Dermis blood vessel endothelial cell (primary cell): Measurements from ENCODE around the gene ANP32B. TPM values are rescaled to one million over a fixed set of nuclear protein-coding genes. Genes with fewer than 3 reads are reported as not detected.
"Not testable (repeated sequence)": the region's sequence is repeated elsewhere in the genome, so short reads cannot be mapped to it uniquely, and the experiment has no call there.

Experiments
- DNase-seq: peaks from one replicate; pipeline ENCODE4 v3.0.0; 2010
- total RNA-seq: library from RNA; depleted of rRNA; stranded (reverse); fragments of >200 nt; gene quantifications from 2 replicates; pipeline ENCODE4 v1.2.3, GENCODE V29; 2014

ANP32B gene
- total RNA-seq, 1 donor from 2014 or later: 6.0 TPM

DNA sequence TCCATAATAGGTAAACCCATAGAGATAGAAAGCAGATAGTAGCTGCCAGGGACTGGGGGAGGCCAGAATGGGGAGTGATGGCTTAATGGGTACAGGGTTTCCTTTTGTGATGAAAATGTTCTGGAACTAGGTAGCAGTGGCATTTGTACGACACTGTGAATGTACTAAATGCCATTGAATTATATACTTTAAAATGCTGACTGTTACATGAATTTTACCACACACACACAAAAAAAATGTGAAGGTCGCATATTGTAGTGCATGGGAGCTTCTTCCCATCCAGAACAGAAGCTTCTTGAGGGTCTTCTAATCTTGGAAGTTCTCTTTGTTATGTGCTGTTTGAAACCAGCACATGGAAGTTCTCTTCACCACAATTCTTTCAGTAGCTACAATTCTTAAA, 19.9 kb upstream of the ANP32B start:
- no peak for DNase-seq

DNA sequence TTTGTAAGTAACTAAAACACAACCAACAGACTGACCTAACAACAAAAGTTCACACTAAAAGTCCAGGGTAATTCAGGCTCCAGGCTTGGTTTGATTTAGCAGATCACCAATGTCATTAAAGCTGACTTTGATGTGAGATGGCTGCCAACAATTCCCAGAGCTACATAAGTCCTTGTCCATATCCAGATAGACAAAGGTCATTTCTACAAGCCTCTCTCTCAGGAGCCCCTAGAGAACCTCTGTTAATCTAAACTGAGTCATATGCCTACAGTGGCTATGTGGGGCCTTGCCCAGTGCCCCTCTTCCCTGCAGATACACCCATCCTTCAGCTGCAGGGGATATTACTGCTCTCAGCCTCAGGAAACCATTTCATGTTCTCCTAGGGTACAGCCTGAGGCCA, 18.2 kb upstream of the ANP32B start:
- DNase-seq: no peak

DNA sequence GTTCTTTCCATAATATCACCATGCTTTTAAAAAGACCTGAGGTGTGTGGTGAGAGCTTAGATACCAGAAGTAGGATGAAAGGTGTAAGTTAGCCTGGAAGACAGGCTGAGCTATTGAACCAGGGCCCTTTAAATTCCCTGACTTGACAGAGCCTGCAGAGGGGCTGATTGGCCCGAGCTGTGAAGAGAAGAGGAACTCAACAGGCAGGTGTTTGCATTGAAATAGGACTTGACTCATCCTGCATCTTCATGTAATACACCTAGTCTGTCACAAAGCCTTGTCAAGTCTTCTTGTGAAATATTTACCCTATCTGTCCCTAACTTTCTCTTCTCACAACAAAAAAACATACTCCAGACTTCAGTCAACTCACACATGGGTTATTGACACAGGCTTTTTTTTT, 16.6 kb upstream of the ANP32B start:
- DNase-seq: no peak

DNA sequence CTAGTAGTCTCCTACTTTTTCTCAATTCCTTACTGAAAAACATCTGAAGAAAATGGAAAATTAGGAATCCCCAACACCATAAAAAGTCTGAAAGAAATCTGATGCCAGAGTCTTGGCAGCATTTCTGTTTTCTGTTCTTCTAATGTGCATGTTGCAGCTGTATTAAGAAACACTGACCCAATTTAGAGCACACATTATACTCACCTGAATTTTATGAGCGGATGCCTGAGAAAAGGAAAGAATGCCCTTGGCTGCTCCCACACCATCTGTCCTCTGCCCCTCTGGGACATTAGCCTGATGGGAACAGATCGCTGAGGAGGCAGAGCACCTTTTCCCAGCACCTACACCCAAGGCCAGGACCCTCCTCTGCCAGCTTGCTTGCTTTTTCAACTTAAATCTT, 14.1 kb upstream of the ANP32B start:
- no peak for DNase-seq

DNA sequence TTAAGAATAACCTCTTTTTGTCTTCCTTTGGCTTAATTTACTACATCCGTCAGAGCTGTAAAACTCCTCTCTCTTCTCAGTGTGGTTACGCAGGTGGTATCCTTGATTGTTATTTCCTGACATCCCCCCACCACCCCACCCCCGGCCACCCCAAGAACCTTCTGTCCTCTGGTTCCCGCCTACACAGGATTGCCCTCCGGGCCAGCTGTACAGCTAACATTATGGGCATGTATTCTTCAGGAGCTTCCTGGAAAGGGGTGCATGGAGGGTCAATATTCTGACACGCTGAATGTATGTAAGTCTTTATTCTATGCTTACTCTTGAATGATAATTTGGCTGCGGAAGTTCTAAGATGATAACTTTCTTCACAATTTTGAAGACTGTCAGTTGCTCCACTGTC, 13.0 kb upstream of the ANP32B start:
- no peak for DNase-seq

DNA sequence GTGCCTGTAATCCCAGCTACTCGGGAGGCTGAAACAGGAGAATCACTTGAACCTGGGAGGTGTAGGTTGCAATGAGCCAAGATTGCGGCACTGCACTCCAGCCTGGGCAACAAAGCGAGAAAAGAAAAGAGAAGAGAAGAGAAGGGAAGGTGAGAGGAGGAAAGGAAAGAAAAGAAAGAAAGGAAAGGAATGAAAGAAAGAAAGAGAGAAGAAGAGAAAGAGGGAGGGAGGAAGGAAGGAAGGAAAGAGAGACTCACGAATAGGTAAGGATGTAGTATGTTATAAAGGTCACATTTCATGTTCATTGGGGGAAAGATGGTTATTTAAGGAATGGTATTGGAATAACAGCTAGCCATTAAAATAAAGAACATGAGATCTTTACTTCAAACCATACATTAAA, 10.4 kb upstream of the ANP32B start:
- no peak for DNase-seq

DNA sequence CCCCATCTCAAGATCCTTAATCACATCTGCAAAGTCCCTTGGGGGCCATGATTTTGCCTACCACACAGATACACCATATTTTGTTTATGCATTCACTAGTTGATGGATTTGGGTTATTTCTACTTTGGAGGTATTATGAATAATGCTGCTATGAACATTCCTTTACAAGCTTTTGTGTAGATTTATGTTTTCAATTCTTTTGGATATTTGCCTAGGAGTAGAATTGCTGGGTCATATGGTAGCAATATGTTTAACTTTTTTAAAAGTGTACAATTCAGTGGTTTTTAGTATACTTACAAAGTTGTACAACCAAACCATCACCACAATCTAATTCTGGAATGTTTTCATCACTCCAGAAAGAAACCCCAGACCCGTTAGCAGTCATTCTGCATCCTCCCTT, 7.8 kb upstream of the ANP32B start:
- DNase-seq: no peak

DNA sequence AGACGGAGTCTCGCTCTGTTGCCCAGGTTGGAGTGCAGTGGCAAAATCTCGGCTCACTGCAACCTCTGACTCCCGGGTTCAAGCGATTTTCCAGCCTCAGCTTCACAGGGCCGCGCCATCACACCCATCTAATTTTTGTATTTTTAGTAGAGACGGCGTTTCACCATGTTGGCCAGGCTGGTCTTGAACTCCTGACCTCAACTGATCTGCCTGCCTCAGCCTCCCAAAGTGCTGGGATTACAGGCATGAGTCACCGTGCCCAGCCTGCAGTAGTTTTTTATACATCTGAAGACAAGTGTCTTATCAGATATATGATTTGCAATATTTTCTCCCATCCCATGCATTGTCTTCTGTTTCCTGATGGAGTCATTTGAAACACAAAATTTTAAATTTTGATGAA, 6.5 kb upstream of the ANP32B start:
- not testable (repeated sequence) for DNase-seq

DNA sequence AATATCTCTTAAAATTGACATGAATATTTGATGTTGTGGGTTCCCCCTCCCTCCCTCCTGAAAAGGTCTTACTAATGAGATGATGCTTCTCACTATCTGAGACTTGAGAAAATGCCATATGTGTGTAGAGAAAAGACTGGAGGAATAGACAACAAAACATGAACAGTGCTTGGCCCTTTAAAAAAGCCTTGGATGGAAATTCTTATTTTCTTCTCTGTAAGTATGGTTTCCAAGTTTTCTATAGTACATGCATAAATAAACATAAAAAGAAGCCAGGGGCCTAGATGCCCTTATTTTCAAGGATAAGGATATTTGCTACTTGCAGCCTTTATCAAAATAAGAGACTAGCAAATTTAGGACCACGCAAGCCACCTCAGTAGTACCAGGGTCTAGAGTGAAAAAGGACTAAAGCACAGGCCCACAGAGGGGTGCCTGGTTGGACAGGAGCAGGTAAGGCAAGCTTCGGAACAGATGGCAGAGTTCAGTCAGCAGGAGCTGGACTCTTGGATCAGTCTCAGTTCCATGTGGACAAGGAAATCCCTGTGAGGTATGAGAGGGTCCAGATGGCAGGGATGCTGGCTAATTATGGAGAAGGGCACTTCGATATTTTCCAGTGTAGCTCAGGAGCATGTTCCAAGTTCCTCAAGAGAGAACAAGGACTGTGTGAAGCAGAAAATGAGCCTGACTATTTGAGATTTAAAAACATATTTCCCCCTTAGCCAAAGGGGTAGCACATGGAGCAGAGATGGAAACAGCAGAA, 4.6 kb upstream of the ANP32B start:
- DNase-seq: no peak

DNA sequence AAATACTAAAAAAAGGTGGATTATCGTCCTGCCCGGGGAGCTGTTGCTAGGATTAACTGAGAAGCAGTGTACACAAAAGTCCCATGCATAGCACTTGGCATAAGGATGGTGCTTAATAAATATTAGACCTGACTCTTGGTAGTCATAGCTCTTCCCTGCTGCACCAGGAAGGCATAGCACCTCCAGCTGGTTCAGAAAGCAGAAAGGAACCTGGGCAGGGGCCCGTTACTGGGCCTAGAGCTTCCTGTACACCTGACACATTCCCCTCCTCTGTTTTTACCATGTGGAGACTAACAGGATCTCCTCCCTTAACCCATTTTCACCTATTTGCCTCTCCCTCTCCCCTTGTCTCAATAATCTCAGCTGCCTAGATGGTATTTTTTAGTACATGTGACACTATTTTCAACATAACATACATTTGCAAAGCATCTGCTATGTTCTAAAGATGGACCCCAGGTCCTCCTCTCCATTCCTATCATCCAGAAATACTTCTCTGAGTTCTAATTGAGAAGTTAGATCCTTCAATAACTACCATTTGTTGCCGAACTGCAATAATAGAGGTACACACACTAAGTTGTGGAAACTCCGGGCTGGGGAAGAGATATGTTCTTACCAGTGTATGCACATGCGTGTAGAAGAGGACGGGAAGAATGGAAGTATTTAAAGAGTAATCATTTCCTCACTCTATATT, 3.2 kb upstream of the ANP32B start:
- DNase-seq: no peak

DNA sequence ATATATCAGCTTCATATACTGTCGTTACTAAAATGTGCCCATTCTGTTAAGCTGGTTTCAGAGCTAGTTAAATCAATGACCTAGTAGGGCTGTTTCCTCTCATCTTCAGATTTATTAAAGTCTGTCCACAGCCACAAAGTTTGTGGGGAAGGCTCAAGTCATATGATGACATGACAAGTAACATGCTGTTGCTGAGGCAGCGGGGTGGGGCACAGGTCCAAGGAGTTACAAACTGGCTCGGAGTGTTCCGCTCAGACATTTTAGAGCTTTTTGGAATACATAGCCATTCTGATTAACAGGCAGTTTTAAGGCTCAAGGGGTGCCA, 2.7 kb upstream of the ANP32B start:
- DNase-seq: no peak

DNA sequence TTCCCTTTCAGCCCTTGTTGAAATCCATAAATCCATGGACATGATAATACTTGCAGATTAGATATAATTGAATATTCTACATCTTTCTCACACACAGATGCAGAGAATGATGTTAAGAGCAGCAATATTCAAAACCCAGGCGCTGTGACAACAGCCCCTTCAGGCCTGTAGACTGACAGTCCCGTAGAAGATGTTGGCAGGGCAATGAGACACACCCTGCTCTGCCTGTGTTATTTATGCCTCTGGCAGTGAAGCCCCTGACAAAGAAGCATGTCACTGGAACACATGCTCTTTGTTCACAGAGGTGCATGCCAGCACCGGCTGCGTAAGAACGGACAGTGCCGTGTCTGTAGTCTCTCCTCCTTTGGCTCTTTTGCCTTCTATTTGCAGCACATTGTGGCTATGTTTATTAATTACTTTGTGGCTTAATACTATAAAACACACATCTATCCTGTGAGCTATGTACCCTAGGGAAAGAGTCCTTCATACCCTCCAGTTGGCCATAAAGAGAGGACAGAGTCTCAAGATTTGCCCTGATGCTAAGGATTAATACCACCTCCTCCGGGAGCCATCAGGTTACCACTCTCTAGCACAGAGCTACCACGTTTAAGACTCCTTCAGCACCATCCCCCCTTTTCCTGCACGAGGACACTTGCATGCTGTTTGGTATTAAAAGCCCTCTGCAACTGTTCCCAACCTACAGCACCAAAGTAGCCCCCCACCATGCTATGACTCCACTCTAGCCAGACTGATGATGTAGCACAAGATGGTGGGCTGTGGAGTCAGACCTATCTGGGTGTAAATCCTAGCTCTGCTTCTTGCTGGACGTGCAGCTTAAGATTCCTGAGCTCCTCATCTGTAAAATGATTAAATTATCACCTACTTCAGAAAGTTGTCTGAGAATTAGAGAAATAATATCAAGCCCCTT, 2.0 kb upstream of the ANP32B start:
- no peak for DNase-seq

DNA sequence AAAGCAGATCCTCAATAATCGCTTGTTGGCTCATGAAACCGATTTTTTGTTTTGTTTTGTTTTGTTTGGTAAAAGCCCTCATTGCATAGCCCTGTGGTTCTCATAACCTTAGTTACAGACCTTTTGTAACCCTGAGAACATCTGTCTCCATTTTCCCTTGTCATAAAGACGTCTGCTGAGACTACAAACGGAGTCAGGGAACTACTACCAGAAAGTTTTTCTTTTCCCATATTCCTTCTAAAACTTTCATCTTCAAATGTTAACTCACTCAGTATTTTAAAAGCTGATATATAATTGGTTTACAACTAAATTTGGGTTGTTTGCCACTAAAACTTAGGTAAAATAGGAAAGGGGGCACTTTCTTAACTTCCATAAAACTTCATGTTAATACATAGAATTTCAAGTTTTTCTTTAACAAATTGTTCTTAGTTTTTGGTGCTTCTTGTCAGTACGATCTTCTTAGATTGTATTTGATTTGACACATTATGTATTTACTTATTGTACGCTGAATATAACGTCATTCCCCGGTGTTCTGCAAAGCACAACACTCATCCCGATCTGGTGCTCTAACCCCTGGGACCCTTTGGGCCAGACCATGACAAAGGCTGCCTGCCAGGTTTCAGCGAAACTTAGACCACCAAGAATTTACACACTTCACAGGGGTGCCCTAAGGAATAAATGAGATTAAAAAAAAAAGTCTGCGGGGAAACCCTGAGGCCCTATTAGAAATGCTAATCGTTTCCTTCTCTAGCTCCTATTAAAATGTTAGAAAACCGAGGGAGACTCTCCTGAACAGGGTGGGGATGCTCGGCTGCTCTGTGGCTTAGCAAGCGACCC, 1.1 kb upstream of the ANP32B start:
- no peak for DNase-seq

DNA sequence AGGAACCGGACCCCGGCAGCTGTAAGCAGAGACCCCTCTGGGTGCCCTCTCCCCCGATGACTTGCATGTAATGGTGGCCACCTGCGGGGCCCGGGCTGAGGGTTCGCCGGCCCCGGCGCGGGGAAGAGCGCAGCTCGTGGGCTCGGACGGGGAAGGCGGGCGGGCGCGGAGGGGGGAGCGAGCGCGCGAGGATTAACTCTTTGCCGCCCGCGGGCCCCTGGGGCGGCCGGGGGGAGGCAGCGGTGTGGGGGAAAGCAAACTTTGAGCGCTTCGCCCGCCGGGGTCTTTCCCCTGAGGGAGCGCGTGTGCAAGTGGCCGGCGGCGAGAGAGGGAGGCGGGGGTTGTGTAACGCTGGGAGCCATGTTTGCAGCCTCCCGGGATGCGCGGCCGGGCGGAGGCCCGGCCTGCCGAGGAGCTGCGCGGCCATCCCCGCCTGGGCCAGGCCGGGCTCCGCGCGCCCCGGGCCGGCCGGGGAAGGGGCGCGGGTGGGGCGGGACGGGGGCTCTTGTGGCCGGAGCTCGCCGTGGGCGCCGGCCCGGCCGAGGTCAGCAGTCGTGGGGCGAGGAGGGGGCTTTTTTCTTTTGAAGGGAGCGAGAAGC, 547 bp downstream of the ANP32B start:
- DNase-seq: peak; percentile 63

DNA sequence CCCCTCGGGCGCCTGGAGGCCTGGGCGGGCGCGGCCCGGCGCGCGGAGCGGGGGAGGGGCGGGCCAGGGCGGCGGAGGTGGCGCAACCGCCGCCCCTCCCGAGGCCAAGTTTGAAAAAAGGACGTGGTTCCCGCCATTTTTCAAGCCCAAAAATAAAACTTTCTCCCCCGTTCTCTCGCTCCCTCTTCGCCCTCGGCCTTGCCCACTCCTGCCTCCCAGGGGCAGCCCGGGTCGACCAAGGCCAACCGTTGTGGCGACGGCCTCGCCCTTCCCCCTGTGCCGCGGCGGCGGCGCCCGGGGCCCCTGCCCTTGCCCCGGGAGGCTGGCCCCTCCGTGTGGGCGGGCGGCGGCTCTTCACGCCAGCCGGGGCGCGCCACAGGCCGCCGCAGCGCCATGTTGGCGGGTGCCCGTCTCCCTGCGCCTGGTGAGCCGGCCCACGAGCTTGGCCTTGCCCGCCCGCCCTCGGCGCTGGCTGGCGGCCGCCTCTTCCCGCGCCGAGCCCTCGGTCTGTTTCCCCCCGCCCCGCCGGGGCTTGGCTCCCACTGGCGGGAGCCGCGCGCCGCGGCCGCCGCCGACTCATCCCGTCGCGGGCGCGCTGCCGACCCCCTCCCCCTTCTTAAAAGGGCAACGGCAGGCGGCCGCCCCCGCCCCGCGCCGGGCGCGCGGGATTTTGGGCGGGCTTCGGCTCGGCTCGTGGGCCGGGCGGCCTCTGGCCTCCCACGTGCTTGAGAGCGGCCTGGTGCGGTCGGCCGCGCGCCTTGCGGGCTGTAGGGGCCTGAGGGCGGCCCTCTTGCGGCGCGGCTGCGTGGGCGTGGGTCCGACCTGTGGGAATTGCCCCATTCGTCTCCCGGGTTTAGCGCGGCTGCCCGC, 1.3 kb downstream of the ANP32B start:
- DNase-seq: peak; percentile 85

DNA sequence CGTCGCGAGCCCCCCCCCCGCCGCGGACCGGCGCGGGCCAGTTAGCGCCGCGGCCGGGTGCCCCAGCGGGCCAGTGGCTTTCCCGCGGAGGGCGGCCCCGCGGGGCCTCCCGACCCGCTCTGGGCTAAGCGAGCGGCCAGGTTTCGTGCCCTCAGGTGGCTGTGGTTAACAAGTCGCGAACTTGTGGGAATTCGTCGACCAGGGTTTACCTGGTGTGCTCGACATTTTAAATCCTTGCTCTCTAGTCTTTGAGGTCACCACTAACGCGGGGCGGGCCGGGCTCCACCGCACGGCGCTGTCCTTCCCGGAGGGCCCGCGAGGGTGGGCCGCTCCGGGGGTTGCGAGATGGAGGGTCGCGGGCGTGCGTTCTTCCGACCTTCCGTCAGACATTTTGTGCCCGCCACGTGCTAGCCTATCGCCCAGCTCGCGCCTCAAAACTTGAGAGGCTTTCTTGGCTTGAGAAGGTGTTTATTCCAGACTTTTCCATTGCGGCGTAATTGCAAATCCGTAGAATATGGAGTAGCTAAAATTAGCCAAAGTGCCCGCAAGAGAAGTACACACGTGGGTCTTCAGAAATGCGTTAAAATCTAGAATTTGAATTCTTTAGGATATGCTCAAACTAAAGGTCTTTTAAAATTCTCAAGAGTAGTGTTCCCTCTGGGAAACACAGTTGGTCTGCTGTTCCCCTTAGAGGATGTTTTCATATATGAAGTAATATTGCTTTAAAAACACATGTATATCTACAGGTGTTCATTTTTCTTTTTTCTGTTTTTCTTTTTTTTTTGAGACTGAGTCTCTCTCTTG, 2.1 kb downstream of the ANP32B start:
- peak; percentile 51 for DNase-seq

DNA sequence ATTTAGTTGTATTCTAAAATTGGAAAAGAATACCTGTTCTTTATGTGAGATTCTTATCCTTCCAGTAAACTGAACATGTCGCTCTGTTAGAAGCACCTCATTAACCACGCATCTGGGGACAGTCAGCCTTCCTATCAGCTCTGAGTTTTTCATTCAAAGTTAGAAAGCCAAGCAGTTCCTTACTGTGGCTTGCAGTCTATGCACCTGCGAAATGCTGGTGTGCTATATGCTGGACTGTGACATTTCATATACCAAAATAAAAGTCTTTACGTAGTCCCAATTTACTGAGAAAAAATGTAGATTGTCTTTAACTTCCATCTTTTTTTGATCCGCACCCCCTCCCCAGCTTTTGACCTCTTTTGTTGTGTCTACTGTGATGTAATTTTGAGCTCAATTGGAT, 4.3 kb downstream of the ANP32B start:
- DNase-seq: no peak

DNA sequence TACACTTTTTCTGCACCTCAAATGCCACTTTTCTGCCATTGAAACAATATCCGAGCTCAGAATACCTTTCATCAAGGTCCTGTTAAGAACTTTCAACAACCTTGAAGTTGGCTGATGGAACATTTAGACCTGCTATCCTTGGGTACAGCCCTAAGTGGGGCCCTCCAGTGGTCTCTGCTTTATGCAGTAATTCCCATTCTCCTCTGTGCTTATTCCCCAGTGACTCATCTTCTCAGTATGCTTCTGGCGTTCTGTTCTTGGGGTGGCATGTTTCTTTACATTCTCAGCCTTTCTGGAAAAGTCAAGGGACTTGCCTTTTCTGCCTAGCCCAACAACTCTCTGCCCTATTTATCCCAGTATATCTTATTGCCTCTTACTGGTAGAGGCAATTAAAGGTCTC, 7.1 kb downstream of the ANP32B start:
- DNase-seq: peak; percentile 50

DNA sequence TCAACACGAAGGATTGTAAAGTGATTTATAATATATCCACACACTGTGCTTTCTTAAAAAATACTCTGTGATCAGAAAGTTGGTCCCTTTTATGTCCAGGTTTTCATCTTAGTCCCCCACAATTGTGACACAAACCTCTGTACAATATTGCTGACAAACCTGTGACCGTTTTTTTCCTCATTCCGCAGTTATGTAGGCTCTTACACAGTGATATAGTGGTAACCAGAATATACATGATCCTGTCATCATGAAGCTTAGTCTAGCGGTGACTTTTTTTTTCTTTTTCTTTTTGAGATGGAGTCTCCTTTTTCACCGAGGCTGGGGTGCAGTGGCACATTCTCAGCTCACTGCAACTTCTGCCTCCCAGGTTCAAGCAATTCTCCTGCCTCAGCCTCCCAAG, 8.7 kb downstream of the ANP32B start:
- no peak for DNase-seq

DNA sequence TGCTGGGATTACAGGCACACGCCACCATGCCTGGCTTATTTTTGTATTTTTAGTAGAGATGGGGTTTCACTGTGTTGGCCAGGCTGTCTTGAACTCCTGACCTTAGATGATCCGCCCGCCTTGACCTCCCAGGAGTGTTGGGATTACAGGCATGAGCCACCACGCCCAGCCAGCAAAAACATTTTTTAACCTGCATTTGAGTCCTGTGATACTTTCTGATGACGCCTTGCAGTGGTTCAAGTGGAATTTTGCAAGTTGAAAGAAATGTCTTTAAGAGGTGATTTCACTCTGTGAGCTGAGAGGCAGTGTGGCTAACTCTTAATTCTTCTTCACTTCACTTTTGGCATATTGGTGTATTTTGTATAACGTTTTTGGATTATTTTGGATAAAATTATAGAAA, 9.1 kb downstream of the ANP32B start:
- DNase-seq: no peak
